KG1 (cell line): ENCODE data around the gene PPP1R12A.
"Not testable (repeated sequence)": the region's sequence is repeated elsewhere in the genome, so short reads cannot be mapped to it uniquely, and the experiment has no call there.

ENCODE experiments used
- DNase-seq: peaks from one replicate; lab custom pipeline; 2025; lab: John Stamatoyannopoulos, UW

Gene PPP1R12A

DNA sequence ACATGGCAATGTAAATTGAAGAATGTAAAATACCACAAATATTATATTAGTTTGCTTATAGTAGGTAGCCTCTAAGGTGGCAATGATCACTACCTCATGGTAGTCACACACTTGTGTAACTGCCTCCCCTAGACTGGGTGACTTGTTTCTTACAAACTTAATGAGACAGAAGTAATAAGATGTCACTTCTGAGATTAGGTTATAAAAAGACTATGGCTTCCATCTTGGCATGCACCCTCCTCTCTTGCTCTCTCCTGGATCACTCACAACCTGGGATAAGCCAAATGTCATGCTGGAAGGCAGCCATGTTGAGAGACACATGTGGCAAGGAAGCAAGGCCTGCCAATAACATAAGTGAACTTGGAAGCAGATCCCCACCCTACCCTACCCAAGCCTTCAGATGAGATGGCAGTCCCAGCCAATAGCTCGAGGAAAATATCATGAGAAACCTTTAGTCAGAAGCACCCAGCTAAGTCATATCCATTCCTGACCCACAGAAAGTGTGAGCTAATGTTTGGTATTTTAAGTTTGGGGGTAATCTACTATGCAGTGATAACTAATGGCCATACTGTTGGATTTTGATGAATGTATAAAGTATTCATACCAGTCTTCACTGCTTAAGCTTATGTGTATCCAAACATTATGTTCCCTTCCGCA lies 43.3 kb downstream of the PPP1R12A start:
- DNase-seq: no peak

DNA sequence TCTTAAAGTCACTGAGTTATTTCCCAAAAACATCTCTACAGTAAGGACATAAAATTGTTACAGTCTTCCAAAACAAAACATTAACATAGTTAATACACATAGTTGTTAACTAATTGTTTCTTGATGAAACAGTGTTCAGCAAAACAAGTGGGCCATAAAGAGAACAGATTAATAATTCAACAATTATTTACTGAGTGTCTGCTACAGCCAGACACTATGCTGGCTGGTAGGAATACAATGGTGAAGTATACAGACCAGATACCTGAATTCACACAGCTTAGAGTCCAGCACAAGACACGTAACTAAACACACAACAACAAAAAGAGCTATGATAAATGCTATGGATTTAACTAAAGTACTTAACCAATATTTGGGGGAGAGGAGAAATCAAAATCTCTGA lies 47.0 kb downstream of the PPP1R12A start:
- no peak for DNase-seq

DNA sequence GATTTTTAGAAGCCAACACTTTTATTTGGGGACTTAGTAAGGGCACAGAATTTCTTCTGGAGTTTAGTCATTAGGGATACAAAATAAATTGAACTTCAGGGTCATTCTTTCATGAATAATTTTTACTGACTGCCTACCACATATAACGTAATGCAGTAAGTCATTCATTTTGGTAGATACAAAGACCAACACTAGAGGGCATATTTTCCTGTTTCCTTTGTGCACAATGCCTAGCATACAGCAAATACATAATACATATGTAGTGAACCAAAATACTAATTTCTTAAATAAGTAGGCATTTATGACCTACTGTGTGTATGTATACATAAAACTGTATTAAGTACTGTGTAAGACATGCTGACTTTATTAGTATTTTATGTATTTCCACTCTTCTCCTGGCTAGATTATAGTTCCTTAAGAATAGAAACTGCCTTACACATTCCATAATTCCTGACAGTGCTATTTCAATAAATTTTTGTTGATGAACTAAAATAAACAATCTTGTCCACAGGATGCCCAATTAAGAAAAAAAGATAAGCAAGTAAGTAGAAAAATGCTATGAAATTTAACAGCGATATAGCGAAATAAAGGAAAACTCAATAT lies 47.9 kb downstream of the PPP1R12A start:
- DNase-seq: no peak

DNA sequence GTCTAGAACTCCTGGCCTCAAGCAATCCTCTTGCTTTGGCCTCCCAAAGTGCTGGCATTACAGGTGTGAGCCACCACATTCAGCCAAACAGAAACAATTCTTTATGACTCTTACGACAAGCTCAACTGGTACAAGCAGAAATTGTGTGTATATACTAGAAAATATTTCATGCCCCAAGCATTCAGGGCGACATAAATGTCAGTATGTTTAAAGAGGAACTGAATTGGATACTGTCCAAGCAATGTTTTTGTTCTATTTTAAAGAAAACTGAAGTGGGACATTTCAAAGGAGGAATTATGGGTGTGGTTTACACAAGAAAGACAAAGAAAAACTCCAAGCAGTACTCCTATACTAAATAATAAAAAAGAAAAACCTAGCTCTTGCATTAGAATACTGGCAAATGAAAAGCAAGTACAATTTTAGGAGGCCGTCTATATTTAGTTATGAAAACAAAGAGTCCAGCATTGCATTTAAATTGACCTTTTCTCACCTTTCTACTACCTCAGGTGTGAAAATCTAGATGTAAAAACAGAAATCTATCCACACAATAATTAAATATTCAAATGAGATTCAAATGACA lies 48.9 kb downstream of the PPP1R12A start:
- no peak for DNase-seq

DNA sequence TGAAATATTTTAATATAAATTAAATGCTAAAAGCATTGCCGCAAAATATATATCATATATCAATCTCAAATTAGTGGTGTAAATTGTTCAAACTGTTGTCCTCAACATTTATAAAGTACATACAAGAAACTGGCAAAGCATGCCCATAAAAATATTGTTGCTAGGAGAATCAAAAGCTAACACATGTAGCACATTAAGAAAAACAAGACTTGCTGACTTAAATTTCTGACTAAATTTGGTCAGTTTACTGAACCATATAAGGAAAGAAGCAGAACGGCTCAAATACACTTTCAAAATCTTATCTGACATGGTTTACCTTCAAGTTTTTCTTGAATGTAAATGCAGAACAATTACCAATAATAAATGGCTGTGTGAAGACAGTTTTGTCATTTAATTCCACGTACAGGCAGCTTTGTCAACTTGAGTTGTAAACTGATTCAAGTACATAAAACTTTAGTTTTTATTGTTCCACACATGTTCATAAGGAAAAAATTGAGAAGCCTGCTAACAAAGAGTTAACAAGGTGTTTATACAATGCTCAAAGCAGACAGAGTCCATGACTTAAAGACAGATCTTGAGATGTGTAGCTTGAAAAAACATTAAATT lies 50.4 kb downstream of the PPP1R12A start:
- no peak for DNase-seq

DNA sequence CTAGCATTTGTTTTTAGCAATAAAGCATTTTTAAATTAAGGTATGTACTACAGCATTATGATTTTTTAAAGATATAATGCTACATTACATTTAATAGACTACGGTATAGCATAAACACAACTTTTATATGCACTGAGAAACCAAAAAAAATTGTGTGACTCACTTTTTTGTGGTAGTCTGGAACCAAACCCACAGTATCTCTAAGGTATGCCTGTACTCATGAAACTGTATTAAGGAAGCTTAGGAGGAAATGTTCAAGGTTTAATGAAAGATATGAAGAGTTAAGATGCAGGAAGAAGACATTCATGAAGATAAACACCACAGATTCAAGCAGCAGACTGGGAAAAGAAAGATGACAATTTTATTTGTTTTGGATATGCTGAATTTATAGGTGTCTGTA lies 51.7 kb downstream of the PPP1R12A start:
- no peak for DNase-seq

DNA sequence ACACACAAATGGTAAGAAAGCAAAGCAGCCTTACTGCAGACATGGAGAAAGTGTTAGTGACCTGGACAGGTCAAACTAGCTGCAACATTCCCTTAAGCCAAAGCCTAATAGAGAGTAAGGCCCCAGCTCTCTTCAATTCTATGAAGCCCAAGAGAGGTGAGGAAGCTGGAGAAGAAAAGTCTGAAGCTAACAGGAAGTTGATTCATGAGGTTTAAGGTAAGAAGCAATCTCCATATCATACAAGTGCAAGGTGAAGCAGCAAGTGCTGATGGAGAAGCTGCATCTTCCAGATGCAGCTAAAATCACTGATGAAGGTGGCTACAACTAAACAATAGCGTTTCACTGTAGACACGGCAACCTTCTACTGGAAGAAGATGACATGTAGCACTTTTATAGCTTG lies 53.5 kb downstream of the PPP1R12A start:
- no peak for DNase-seq

DNA sequence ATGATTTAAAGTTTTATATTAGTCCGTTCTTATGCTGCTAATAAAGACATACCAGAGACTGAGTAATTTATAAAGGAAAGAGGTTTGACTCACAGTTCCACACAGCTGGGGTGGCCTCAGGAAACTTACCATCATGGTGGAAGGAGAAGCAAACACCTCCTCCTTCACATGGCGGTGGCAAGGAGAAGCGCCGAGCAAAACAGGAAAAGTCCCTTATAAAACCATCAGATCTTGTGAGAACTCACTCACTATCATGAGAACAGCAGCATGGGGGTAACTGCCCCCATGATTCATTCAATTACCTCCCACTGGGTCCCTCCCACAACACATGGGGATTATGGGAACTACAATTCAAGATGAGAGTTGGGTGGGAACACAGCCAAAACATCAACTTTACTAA lies 56.4 kb downstream of the PPP1R12A start:
- DNase-seq: not testable (repeated sequence)

DNA sequence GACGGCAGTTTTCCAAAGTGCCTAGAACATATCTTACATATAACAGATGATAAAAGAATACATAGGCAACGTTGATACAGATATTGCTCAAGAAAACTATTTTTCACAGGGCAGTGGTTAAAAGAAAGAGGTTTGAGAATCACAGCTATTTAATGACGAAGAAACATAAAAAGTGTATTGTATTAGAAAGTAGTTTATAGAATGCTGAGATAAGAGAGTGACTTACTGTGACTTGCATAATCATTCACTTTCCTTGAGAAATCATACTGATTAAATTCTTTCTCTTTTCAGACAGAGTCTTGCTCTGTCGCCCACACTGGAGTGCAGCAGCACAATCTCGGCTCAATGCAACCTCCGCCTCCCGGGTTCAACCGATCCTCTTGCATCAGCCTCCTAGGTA lies 57.7 kb downstream of the PPP1R12A start:
- no peak for DNase-seq

DNA sequence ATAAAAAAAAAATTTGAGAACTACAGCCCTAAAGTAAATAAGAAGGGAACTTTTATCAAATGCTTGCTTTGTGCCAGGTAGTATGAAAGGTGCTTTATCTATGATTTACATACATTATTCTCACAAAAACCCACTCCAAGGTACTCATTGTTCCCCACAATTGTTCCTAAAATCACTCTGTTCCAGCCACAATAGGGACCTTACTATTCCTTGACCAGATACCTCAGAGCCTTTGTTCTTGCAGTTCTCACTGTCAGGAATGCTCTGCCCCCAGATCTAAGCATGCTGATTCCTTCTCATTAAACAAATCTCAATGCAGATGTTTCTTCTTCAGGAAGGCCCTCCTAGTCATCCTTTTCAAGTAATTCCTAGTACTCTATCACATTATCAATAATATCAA lies 60.2 kb downstream of the PPP1R12A start:
- DNase-seq: no peak

DNA sequence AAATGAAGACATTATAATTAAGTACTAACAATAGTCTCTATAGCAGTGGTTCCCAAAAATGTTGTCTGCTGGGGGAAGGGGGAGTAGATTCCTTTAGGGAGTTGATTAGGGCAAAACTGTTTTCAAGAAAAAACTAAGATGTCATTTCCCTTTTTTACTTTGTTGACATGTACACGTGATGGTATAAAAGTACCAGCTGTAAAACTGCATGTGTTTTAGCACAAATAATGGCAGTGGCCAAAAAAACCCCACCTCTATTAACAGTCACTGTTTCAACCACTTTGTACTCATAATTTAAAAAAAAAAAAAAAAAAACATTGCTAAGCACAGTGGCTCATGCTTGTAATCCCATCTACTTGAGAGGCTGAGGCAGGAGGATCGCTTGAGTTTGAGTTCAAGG lies 61.7 kb downstream of the PPP1R12A start:
- no peak for DNase-seq

DNA sequence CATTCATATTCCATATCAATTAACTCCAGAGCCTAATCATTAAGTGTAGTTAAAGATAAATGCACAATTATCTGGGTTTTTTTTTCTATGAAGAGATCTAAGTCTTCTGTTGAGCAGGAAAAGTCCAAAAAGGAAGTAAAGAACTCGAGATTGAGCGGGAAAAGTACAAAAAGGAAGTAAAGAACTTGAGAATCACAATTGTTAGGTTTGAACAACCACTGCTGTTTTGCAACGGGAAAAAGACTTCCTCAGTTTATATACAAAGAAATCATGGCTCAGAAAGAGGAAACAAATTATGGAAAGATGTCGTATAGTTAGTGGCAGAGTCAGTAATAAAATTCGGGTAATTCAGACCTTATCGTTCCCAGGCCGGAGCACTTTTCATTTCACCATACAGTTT lies 63.3 kb downstream of the PPP1R12A start:
- no peak for DNase-seq

DNA sequence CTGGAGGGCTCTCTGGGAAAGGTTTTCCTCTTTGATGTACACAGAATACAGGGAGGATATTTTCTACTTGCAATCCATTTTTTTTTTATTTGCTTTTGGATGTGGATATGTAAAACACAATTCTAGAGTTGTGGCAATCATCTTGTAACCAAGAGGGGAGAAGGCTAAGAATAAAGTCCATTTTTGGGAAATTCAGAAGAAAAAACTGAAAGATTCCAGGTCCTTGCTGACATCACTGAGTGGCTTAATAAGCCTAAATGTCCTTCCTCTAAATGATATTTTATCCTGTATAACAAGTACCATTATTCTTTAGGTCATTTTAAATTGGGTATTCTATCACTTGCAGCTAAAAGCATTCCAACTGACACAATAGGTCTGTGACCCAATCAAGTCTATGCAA lies 64.0 kb downstream of the PPP1R12A start:
- DNase-seq: no peak

DNA sequence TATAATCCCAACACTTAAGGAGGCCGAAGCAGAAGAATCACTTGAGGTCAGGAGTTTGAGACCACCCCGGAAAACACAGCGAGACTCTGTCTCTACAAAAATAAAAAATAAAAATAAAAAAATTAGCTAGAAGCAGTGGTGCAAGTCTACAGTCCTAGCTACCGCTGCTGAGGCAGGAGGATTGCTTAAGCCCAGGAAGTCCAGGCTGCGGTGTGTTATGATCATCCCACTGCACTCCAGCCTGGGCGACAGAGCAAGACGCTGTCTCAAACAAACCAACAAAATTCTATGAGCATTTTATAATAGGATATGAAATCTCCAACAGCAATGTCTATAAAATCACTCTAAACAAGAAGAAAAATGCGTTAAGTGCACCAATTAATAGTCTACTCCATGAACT lies 75.3 kb downstream of the PPP1R12A start:
- no peak for DNase-seq

DNA sequence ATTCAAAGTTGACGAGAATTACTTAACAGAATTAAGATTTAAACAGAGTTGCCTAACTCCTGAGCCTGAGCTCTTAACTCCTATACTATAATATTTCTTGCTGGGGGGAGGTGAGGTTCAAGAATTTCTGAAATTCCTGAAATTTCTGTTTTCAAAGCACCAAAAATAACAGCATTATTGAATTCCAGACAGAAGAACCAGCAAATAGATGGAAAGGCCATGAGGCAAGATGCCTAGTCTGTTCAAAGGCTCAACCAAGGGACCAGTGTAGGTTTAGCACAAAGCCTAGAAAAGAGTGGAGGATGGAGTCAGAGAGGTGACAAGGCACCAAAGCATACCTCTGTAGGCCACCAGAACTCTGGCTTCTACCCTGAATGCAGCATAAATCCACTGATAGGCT lies 76.4 kb downstream of the PPP1R12A start:
- no peak for DNase-seq

DNA sequence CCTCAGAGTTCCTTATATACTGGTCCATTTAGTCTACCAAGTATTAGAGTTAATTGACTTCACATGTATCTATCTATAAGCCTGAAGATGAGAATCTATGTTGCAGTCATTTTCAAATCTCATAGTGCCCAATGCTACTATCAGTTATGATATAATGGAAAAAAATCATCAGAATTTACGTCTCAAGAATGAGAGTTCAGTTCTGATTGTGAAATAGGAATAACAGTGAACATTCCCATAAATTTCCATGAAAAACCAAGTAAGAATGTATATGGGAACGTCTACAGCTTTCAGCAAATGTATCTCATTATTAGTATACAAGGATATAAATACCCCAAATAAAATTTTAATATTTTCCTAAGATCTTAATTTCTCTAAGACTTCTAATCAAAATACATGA lies 77.2 kb downstream of the PPP1R12A start:
- DNase-seq: no peak

DNA sequence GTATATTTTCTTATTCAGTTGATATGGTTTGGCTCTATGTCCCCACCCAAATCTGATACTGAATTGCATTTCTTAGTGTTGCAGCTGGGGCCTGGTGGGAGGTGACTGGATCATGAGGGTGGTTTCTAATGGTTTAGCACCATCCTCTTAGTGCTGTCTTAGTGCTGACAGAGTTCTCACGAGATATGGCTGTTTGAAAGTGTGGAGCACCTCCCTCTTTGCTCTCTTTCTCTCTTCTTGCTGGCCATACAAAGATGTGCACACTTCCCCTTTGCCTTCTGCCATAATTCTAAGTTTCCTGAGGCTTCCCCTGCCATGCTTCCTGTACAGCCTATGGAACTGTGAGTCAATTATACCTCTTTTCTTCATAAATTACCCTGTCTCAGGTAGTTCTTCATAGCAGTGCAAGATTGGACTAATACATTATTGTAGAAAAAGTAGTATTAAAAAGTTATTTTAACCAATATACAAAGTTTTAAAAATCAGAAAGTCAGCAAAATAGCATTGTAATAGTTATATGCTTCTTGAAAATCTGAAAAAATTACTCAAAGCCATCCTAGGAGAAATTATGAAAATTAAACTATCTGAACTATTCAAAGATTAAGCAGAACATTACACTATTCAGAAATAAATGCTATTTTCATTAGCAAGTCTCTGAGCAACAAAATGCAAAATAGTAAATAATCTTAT lies 84.1 kb downstream of the PPP1R12A start:
- no peak for DNase-seq

DNA sequence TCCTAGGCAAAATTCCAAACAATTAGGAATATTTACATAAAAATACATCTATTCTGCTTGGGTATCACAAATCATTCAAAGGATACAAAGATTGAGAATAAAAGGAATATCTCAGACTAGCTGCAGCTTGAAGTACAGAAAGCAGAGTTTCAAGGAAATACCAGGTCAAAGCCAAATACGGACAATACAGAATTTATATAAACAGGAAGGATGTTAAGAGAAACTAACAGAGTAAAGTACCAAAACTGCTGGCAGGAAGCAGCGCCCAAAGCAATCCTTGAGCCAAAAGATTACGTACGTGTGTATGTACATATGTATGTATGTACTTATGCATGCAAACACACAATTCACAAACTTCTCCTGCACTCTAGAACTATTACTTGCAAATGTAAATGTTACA lies 86.6 kb downstream of the PPP1R12A start:
- DNase-seq: no peak

DNA sequence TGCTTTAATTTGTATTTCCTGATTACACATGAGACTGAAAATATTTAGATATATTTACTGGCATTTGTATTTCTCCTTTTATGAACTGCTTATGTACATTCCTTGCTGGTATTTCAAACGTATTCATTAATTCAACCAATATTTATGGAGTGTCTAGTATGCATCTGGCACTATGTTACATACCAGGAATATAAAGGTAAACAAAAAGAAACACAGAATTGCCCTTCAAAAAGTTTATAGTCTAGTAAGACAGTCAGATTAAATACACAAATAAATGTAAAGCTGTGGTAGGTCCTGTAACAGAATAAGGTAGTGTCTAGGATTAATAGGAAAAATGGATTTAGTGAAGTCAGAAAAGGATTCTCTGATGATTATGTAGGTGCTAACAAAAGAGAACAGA lies 87.5 kb downstream of the PPP1R12A start:
- DNase-seq: no peak

DNA sequence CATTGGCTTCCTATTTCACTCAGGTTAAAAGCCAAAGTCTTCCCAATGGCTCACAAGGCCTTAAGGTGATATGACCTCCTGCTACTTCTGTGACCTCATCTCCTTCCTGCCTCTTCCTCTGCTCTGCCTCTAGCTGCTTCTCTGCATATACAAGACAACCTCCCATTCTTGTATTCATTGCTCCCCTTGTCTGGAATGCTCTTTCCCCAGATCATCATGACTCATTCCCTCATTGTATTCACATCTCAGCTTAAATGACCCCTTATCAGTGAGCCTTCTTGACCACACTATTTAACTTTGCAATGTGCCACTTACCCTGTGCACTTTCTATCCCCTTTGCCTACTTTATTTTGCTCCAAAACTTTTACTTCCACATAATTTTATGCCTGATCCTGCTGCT lies 90.2 kb downstream of the PPP1R12A start:
- no peak for DNase-seq

DNA sequence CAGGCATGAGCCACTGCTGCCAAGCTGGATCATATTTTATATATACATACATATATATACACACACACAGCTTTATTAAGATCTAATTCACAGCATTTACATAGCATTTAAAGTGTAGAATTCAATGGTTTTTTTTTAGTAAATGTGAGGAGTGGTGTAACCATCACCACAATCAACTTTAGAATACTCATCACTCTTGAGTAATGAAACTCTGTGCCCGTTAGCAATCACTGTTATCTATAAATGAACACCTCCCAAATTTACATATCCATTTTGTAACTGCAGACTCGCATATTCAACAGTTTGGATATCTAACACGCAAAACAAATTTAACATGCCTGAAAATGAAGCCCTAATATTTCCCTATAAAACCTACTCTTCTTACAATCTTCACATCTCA lies 90.9 kb downstream of the PPP1R12A start:
- DNase-seq: no peak

DNA sequence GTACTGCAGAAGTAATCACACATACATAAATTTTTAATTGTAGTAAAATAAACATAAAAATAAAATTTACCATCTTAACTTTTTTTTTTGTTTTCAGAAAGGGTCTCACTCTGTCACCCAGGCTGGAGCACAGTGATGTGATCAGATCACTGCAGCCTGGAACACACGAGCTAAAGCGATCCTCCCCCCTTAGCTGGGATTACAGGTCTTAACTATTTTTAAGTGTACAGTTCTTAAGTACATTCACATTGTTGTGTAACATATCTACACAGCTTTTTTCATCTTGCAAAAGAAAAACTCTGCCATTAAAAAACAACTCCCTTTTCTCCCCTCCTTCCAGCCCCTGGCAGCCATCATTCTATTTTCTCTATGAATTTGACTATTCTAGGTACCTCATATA lies 92.3 kb downstream of the PPP1R12A start:
- DNase-seq: no peak

DNA sequence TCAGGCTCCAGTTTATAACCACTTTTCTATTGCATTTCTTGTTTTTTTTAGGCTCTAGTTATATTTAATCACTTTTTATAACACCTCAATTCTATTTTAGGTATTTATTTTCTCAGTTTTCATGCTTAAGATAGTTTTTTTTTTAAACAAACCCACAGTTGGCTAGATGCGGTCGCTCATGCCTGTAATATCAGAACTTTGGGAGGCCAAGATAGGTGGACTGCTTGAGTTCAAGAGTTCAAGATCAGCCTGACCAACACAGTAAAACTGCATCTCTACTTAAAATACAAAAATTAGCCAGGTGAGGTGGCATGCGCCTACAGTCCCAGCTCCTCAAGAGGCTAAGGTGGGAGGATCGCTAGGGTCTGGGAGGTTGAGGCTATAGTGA lies 93.0 kb downstream of the PPP1R12A start:
- no peak for DNase-seq
